ENCODE results near the gene TEKTIP1.
"Not testable (repeated sequence)": the region's sequence is repeated elsewhere in the genome, so short reads cannot be mapped to it uniquely, and the experiment has no call there.

The TEKTIP1 gene

GRCh38 chr19:3508121-3508661 lies 30.8 kb upstream of the TEKTIP1 start:
- not testable (repeated sequence) for H3K27me3 ChIP-seq (ENCODE audit: control insufficient read depth in 2 of 2, insufficient read depth in 2 of 2, low read length in 2 of 2); H3K36me3 ChIP-seq (ENCODE audit: control insufficient read depth in 2 of 2, insufficient read depth in 2 of 2, low read length in 2 of 2); H3K4me3 ChIP-seq (ENCODE audit: low read length in 2 of 2); H3K9me3 ChIP-seq (ENCODE audit: control insufficient read depth in 2 of 2, low read length in 2 of 2); H3K27ac ChIP-seq (ENCODE audit: low read depth in 2 of 2, low read length in 2 of 2); H3K9ac ChIP-seq (ENCODE audit: low read depth in 1 of 2, low read length in 2 of 2)
- peaks cover 7 to 11% of the 10 kb centered on the region in 2 donors for H3K4me1 ChIP-seq (ENCODE audit: control insufficient read depth in 2 of 2, insufficient read depth in 2 of 2, low read length in 2 of 2)

GRCh38 chr19:3508771-3509535 lies 30.0 kb upstream of the TEKTIP1 start:
- Histone ChIP-seq H3K9me3 (ENCODE audit: control insufficient read depth in 2 of 2, low read length in 2 of 2) (no peaks in the 10 kb centered on the region), H3K4me1 (ENCODE audit: control insufficient read depth in 2 of 2, insufficient read depth in 2 of 2, low read length in 2 of 2) (peaks cover 7 to 11% of the 10 kb centered on the region in 2 donors), H3K9ac (ENCODE audit: low read depth in 1 of 2, low read length in 2 of 2) (no peak overlapping the region), H3K4me3 (ENCODE audit: low read length in 2 of 2) (no peak overlapping the region), H3K27me3 (ENCODE audit: control insufficient read depth in 2 of 2, insufficient read depth in 2 of 2, low read length in 2 of 2) (no peaks in the 10 kb centered on the region), H3K27ac (ENCODE audit: low read depth in 2 of 2, low read length in 2 of 2) (no peak overlapping the region), H3K36me3 (ENCODE audit: control insufficient read depth in 2 of 2, insufficient read depth in 2 of 2, low read length in 2 of 2) (peaks cover 0 to 9% of the 10 kb centered on the region in 2 donors)

GRCh38 chr19:3509566-3509989 lies 29.4 kb upstream of the TEKTIP1 start:
- Histone ChIP-seq H3K4me1 (ENCODE audit: control insufficient read depth in 2 of 2, insufficient read depth in 2 of 2, low read length in 2 of 2) (peaks cover 7 to 11% of the 10 kb centered on the region in 2 donors), H3K9ac (ENCODE audit: low read depth in 1 of 2, low read length in 2 of 2) (no peak overlapping the region), H3K9me3 (ENCODE audit: control insufficient read depth in 2 of 2, low read length in 2 of 2) (no peaks in the 10 kb centered on the region), H3K36me3 (ENCODE audit: control insufficient read depth in 2 of 2, insufficient read depth in 2 of 2, low read length in 2 of 2) (peaks cover 0 to 9% of the 10 kb centered on the region in 2 donors), H3K27me3 (ENCODE audit: control insufficient read depth in 2 of 2, insufficient read depth in 2 of 2, low read length in 2 of 2) (no peaks in the 10 kb centered on the region), H3K27ac (ENCODE audit: low read depth in 2 of 2, low read length in 2 of 2) (no peak overlapping the region), H3K4me3 (ENCODE audit: low read length in 2 of 2) (no peak overlapping the region)

GRCh38 chr19:3510727-3511126 lies 28.2 kb upstream of the TEKTIP1 start:
- Histone ChIP-seq H3K9me3 (ENCODE audit: control insufficient read depth in 2 of 2, low read length in 2 of 2) (no peaks in the 10 kb centered on the region), H3K27me3 (ENCODE audit: control insufficient read depth in 2 of 2, insufficient read depth in 2 of 2, low read length in 2 of 2) (no peaks in the 10 kb centered on the region), H3K4me3 (ENCODE audit: low read length in 2 of 2) (no peak overlapping the region), H3K27ac (ENCODE audit: low read depth in 2 of 2, low read length in 2 of 2) (no peak overlapping the region), H3K36me3 (ENCODE audit: control insufficient read depth in 2 of 2, insufficient read depth in 2 of 2, low read length in 2 of 2) (peaks cover 0 to 9% of the 10 kb centered on the region in 2 donors), H3K4me1 (ENCODE audit: control insufficient read depth in 2 of 2, insufficient read depth in 2 of 2, low read length in 2 of 2) (peaks cover 6 to 7% of the 10 kb centered on the region in 2 donors), H3K9ac (ENCODE audit: low read depth in 1 of 2, low read length in 2 of 2) (no peak overlapping the region)

GRCh38 chr19:3511506-3512251 lies 27.3 kb upstream of the TEKTIP1 start:
- Histone ChIP-seq H3K4me1 (ENCODE audit: control insufficient read depth in 2 of 2, insufficient read depth in 2 of 2, low read length in 2 of 2) (peaks cover 5 to 9% of the 10 kb centered on the region in 2 donors), H3K27me3 (ENCODE audit: control insufficient read depth in 2 of 2, insufficient read depth in 2 of 2, low read length in 2 of 2) (no peaks in the 10 kb centered on the region), H3K27ac (ENCODE audit: low read depth in 2 of 2, low read length in 2 of 2) (no peak overlapping the region), H3K9ac (ENCODE audit: low read depth in 1 of 2, low read length in 2 of 2) (no peak overlapping the region), H3K4me3 (ENCODE audit: low read length in 2 of 2) (no peak overlapping the region), H3K36me3 (ENCODE audit: control insufficient read depth in 2 of 2, insufficient read depth in 2 of 2, low read length in 2 of 2) (peaks cover 0 to 9% of the 10 kb centered on the region in 2 donors), H3K9me3 (ENCODE audit: control insufficient read depth in 2 of 2, low read length in 2 of 2) (no peaks in the 10 kb centered on the region)

- no peak overlapping the region for H3K9ac ChIP-seq (ENCODE audit: low read depth in 1 of 2, low read length in 2 of 2)
- peaks cover 0 to 3% of the 10 kb centered on the region in 2 donors for H3K4me1 ChIP-seq (ENCODE audit: control insufficient read depth in 2 of 2, insufficient read depth in 2 of 2, low read length in 2 of 2)
These were observed 26.3 kb upstream of the TEKTIP1 start for GRCh38 chr19:3512562-3513228.

GRCh38 chr19:3513229-3514140 lies 25.5 kb upstream of the TEKTIP1 start:
- H3K9ac ChIP-seq (ENCODE audit: low read depth in 1 of 2, low read length in 2 of 2), result no peak overlapping the region
- no peak overlapping the region for H3K4me3 ChIP-seq (ENCODE audit: low read length in 2 of 2)
- H3K36me3 ChIP-seq (ENCODE audit: control insufficient read depth in 2 of 2, insufficient read depth in 2 of 2, low read length in 2 of 2), result peaks cover 0 to 11% of the 10 kb centered on the region in 2 donors
- H3K4me1 ChIP-seq (ENCODE audit: control insufficient read depth in 2 of 2, insufficient read depth in 2 of 2, low read length in 2 of 2), result peaks cover 0 to 2% of the 10 kb centered on the region in 2 donors
- no peak overlapping the region for H3K27ac ChIP-seq (ENCODE audit: low read depth in 2 of 2, low read length in 2 of 2)
- no peaks in the 10 kb centered on the region for H3K27me3 ChIP-seq (ENCODE audit: control insufficient read depth in 2 of 2, insufficient read depth in 2 of 2, low read length in 2 of 2)
- no peaks in the 10 kb centered on the region for H3K9me3 ChIP-seq (ENCODE audit: control insufficient read depth in 2 of 2, low read length in 2 of 2)

More at GRCh38 chr19:3512562-3513228, 26.3 kb upstream of the TEKTIP1 start:
- Histone ChIP-seq H3K27me3 (ENCODE audit: control insufficient read depth in 2 of 2, insufficient read depth in 2 of 2, low read length in 2 of 2) (no peaks in the 10 kb centered on the region), H3K9me3 (ENCODE audit: control insufficient read depth in 2 of 2, low read length in 2 of 2) (no peaks in the 10 kb centered on the region), H3K4me3 (ENCODE audit: low read length in 2 of 2) (no peak overlapping the region), H3K36me3 (ENCODE audit: control insufficient read depth in 2 of 2, insufficient read depth in 2 of 2, low read length in 2 of 2) (peaks cover 0 to 9% of the 10 kb centered on the region in 2 donors), H3K27ac (ENCODE audit: low read depth in 2 of 2, low read length in 2 of 2) (no peak overlapping the region)

- Histone ChIP-seq H3K4me3 (ENCODE audit: low read length in 2 of 2) (no peak overlapping the region), H3K36me3 (ENCODE audit: control insufficient read depth in 2 of 2, insufficient read depth in 2 of 2, low read length in 2 of 2) (peaks cover 5 to 12% of the 10 kb centered on the region in 2 donors), H3K27ac (ENCODE audit: low read depth in 2 of 2, low read length in 2 of 2) (no peak overlapping the region), H3K9me3 (ENCODE audit: control insufficient read depth in 2 of 2, low read length in 2 of 2) (no peaks in the 10 kb centered on the region), H3K4me1 (ENCODE audit: control insufficient read depth in 2 of 2, insufficient read depth in 2 of 2, low read length in 2 of 2) (peaks cover 0 to 2% of the 10 kb centered on the region in 2 donors), H3K27me3 (ENCODE audit: control insufficient read depth in 2 of 2, insufficient read depth in 2 of 2, low read length in 2 of 2) (no peaks in the 10 kb centered on the region), H3K9ac (ENCODE audit: low read depth in 1 of 2, low read length in 2 of 2) (no peak overlapping the region)
These were observed 24.0 kb upstream of the TEKTIP1 start for GRCh38 chr19:3514930-3515329.

GRCh38 chr19:3515891-3516422 lies 23.0 kb upstream of the TEKTIP1 start:
- H3K4me1 ChIP-seq (ENCODE audit: control insufficient read depth in 2 of 2, insufficient read depth in 2 of 2, low read length in 2 of 2), result peaks cover 0 to 2% of the 10 kb centered on the region in 2 donors
- H3K27ac ChIP-seq (ENCODE audit: low read depth in 2 of 2, low read length in 2 of 2), result no peak overlapping the region
- H3K9me3 ChIP-seq (ENCODE audit: control insufficient read depth in 2 of 2, low read length in 2 of 2), result no peaks in the 10 kb centered on the region
- no peak overlapping the region for H3K4me3 ChIP-seq (ENCODE audit: low read length in 2 of 2)
- no peak overlapping the region for H3K9ac ChIP-seq (ENCODE audit: low read depth in 1 of 2, low read length in 2 of 2)
- no peaks in the 10 kb centered on the region for H3K27me3 ChIP-seq (ENCODE audit: control insufficient read depth in 2 of 2, insufficient read depth in 2 of 2, low read length in 2 of 2)
- H3K36me3 ChIP-seq (ENCODE audit: control insufficient read depth in 2 of 2, insufficient read depth in 2 of 2, low read length in 2 of 2), result peaks cover 5 to 17% of the 10 kb centered on the region in 2 donors
